Testis (tissue), 3 donors: ENCODE results near the gene AHCYL1. TPM values are rescaled to one million over a fixed set of nuclear protein-coding genes. Genes with fewer than 3 reads are reported as not detected.
A peak's percentile ranks its signal among the peaks of the same experiment; 100 is the strongest.

Experiments
- DNase-seq: peaks from one replicate; pipeline ENCODE4 v3.0.0-alpha.2; 2019
- H3K27ac ChIP-seq, 2 donors: fragments of 200-600 bp; sonication (generic); one replicate each; pipeline ENCODE4 v1.5.1; 2019
- H3K27me3 ChIP-seq: fragments of 200-600 bp; sonication (generic); one replicate; pipeline ENCODE4 v1.5.1; 2019
- H3K36me3 ChIP-seq: fragments of 200-600 bp; sonication (generic); one replicate; pipeline ENCODE4 v1.5.1; 2017; ENCODE audit warnings: low read depth; ENCODE audit errors: missing control alignments
- H3K4me1 ChIP-seq: fragments of 200-600 bp; sonication (generic); one replicate; pipeline ENCODE4 v1.5.1; 2019
- H3K4me3 ChIP-seq, 2 donors: fragments of 200-600 bp; sonication (generic); one replicate each; pipeline ENCODE4 v1.5.1; 2017 to 2019
- H3K9me3 ChIP-seq: fragments of 200-600 bp; sonication (generic); one replicate; pipeline ENCODE4 v1.5.1; 2017
- POLR2A ChIP-seq: fragments of 450-650 bp; IDR thresholded peaks from one replicate; pipeline ENCODE4 v1.6.1; 2017; ENCODE audit warnings: antibody characterized with exemption, mild to moderate bottlenecking, moderate library complexity
- WGBS, 2 donors: methylation state at CpG; one replicate each; pipeline ENCODE4 v1.1.5; 2018; 5-methylcytosine and 5-hydroxymethylcytosine counted together
- intact Hi-C: fragments of 100-400 bp; cut with DNase I; formaldehyde crosslinking; loops from one replicate; pipeline ENCODE4 v1.15.1; 2023; ENCODE audit warnings: low total_unique reads
- polyA plus RNA-seq: library from polyadenylated mRNA; stranded (reverse); fragments of 350-450 nt; fragmentation: Illumina TruSeq; extraction: RNeasy Lipid Tissue Mini Kit (QIAGEN cat#74804); gene quantifications from one replicate; pipeline ENCODE4 v1.2.3, GENCODE V29; 2014; ENCODE audit warnings: low read depth, low replicate concordance; ENCODE audit not compliant: insufficient read depth
- total RNA-seq, 2 donors: library from RNA; depleted of rRNA; stranded (reverse); fragments of >200 nt; gene quantifications; one replicate each; pipeline ENCODE4 v1.2.3, GENCODE V29; 2016
- TF ChIP-seq, protein P1 (sequence below), 3 experiments: fragments of 450-650 bp in 2 of 3; fragments of 200-600 bp in 1 of 3; sonication (generic) in 1 of 3; IDR thresholded peaks; one replicate each; pipeline ENCODE4 v1.5.1; 2016 to 2019; ENCODE audit warnings: antibody characterized with exemption in 3 of 3, mild to moderate bottlenecking in 2 of 3, moderate library complexity in 1 of 3

AHCYL1 gene
- total and polyA plus RNA-seq, 3 donors from 2014 or later = 48.5 to 64.3 (median 59.1) TPM

DNA sequence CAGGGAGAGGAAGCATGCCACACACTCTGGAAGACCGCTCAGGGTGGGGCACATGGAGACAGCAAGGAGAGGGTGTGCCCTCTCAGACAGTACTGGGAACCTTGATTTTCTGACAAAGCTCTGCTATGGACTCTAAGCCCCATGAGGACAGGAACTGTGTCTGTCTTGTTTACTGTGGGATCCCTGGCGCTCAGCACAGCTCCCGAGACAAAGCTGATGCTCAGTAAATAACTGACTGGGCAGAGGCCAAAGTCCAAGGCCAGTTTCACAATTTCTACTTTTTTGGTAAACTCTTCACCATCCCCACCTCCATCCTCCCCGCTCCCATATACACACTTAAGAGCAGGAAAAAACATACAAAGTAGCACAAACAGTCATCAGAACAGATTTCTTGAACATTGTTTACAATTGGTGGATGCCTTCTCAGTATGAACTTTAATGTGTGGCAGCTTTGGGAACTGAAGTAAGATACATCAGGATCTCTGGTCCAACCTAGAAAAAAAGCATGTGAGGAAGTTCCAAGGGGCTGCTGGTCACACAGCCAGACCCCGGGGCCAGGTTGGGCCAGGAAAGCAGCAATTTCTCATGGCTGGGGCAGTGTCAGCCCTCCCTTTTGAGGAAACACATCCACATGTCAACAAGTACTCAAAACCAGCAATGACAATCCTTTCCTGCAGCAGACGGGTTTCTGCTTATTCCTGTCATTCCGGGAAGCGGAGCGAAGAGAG is 5.6 kb upstream of the AHCYL1 start:
- 83 to 87% methylated on average over 9 of the region's 9 CpGs for WGBS, 2 donors
- H3K27ac ChIP-seq = no peak overlapping the region
- no peak overlapping the region for H3K4me3 ChIP-seq
- TF ChIP-seq, protein P1, sequence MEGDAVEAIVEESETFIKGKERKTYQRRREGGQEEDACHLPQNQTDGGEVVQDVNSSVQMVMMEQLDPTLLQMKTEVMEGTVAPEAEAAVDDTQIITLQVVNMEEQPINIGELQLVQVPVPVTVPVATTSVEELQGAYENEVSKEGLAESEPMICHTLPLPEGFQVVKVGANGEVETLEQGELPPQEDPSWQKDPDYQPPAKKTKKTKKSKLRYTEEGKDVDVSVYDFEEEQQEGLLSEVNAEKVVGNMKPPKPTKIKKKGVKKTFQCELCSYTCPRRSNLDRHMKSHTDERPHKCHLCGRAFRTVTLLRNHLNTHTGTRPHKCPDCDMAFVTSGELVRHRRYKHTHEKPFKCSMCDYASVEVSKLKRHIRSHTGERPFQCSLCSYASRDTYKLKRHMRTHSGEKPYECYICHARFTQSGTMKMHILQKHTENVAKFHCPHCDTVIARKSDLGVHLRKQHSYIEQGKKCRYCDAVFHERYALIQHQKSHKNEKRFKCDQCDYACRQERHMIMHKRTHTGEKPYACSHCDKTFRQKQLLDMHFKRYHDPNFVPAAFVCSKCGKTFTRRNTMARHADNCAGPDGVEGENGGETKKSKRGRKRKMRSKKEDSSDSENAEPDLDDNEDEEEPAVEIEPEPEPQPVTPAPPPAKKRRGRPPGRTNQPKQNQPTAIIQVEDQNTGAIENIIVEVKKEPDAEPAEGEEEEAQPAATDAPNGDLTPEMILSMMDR (IDR thresholded peaks at IDR 0.05) = no peak
- TF ChIP-seq POLR2A = no peak
- no peaks in the 10 kb centered on the region for H3K36me3 ChIP-seq
- no peaks in the 10 kb centered on the region for H3K9me3 ChIP-seq
- intact Hi-C loops = no loop called here
- no peaks in the 10 kb centered on the region for H3K27me3 ChIP-seq
- no peak for DNase-seq
- no peaks in the 10 kb centered on the region for H3K4me1 ChIP-seq

DNA sequence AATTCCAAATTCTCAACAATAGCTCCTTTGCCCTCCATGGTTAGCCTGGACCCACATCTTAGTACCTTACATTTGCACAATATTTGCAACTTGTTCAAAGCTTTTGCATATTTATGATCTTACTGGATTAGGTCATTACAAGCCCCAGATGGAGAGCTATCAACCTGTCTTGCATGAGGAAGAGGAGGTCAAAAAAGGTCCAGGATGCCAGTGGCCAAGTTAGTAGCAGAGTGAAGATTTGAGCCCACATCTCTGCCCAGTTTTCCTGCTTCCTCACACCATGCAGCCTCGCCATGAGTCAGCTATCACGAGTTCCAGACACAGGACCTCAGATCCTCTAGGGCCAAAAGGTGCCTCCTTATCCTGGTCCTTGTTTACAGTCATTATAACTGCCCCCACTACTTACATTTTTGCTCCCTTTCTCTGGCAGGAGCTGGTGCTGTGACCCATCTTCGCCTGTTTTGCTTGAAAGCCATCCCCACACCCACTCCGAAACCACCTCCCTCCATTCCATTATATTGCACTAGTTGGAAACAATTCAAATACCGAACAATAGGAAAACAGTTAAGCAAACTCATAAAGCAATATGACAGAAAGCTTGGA is 5.0 kb upstream of the AHCYL1 start:
- no peak overlapping the region for H3K4me3 ChIP-seq
- H3K27ac ChIP-seq = no peak overlapping the region
- no peaks in the 10 kb centered on the region for H3K9me3 ChIP-seq
- no peaks in the 10 kb centered on the region for H3K27me3 ChIP-seq
- no peaks in the 10 kb centered on the region for H3K4me1 ChIP-seq
- no peak for DNase-seq
- intact Hi-C loops = loop anchor here (5.0 to 10.0 kb wide), 3 partner anchors 187 to 435 kb away; partner anchors contain the start of gene GNAI3
- 75 to 79% methylated on average over 5 of the region's 5 CpGs for whole genome bisulfite sequencing, 2 donors
- no peaks in the 10 kb centered on the region for H3K36me3 ChIP-seq
- no peak for TF ChIP-seq POLR2A
- TF ChIP-seq, protein P1 (IDR thresholded peaks at IDR 0.05) = no peak

DNA sequence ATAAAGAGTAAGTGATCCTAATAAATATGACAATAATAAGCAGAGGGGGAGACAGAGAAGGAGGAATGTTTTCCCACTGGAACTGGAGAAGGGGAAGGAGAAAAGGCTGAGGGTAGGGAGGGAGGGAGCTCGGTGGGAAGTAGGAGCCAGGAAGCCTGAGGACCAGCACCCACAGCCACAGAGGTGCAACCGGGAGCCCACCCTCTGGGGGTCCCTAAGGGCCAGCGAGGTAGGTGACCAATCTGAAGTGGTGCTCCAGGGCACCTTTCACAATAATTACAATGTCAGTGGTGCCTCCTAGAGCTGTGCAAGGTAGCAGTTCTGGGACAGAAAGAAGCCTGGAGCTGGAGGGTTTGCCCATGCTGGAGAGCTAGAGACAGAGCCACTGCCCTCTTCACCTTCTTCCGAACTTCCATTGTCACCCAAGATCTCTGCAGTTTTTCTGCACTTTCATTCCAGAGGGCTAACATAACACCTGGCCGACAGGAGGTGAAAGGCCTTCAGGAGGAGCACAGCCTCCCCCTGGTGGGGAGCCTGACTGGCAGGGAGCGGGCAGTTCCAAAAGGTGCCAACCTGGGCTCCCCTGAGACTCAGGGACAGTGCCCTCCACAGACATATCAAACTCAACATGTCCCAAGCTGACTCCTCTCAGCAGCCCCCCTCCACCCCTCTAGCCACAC is 4.1 kb upstream of the AHCYL1 start:
- Histone ChIP-seq H3K27ac (no peak overlapping the region), H3K9me3 (no peaks in the 10 kb centered on the region), H3K4me1 (peaks cover 2% of the 10 kb centered on the region), H3K36me3 (no peaks in the 10 kb centered on the region), H3K4me3 (no peak overlapping the region), H3K27me3 (no peaks in the 10 kb centered on the region)
- DNase-seq = no peak
- WGBS, 2 donors = 72 to 73% methylated on average over 6 of the region's 6 CpGs
- no peak for TF ChIP-seq POLR2A
- TF ChIP-seq, protein P1 (IDR thresholded peaks at IDR 0.05) = peak in 1 of 3 experiments; percentile 28
- intact Hi-C loops = loop anchor here (5.0 to 10.0 kb wide), 3 partner anchors 188 to 436 kb away; partner anchors contain the start of gene GNAI3

DNA sequence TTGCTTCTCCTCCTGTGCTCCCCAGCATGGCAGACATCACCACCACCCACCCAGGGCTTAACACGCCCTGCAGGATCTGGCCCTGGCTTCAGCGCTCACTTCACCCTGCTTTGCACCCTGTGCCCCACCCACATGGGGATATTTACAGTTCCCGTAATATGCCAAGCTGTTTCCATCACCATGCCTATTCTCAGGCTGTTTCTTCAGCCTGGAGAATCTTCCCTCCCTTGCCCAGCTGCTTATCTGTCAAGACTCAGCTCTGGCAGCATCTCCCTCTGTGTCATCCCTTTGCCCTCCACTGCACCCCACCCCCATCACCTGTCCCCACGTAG is 3.6 kb upstream of the AHCYL1 start:
- Histone ChIP-seq H3K4me3 (no peak overlapping the region), H3K27me3 (no peaks in the 10 kb centered on the region), H3K36me3 (no peaks in the 10 kb centered on the region), H3K4me1 (peaks cover 7% of the 10 kb centered on the region), H3K9me3 (no peaks in the 10 kb centered on the region), H3K27ac (no peak overlapping the region)
- 82 to 89% methylated on average over 4 of the region's 4 CpGs for WGBS, 2 donors
- no peak for DNase-seq
- TF ChIP-seq, protein P1 (IDR thresholded peaks at IDR 0.05) = no peak
- no peak for TF ChIP-seq POLR2A
- intact Hi-C loops = loop anchor here (5.0 to 10.0 kb wide), 3 partner anchors 189 to 436 kb away; partner anchors contain the start of gene GNAI3
